Gastrocnemius medialis (tissue), 4 donors: Measurements from ENCODE around the gene GLOD4.

ENCODE experiments used
- CTCF ChIP-seq, 5 experiments: fragments of 450-650 bp in 3 of 5; fragments of 200-600 bp in 2 of 5; sonication (generic) in 2 of 5; IDR thresholded peaks in 4 of 5; conservative IDR thresholded peaks in 1 of 5; 1 replicate in 4 of 5; 2 replicates in 1 of 5; pipeline ENCODE4 v1.5.1; 2016 to 2019; ENCODE audit warnings: antibody characterized with exemption in 5 of 5, mild to moderate bottlenecking in 3 of 5, moderate library complexity in 3 of 5
- POLR2A ChIP-seq, 2 donors: fragments of 450-650 bp; IDR thresholded peaks; one replicate each; pipeline ENCODE4 v1.6.1; 2017; ENCODE audit warnings: antibody characterized with exemption in 2 of 2, mild to moderate bottlenecking in 2 of 2, moderate library complexity in 2 of 2

GRCh38 chr17:792277-792676 is 10.2 kb upstream of the GLOD4 start:
- TF ChIP-seq CTCF (IDR thresholded peaks at IDR 0.05 in 4 of 5, conservative IDR thresholded peaks at IDR 0.05 in 1 of 5): no peak
- no peak for TF ChIP-seq POLR2A (IDR thresholded peaks at IDR 0.05)
